Keratinocyte (primary cell): ENCODE data around the gene LY6G6D. TPM values are rescaled to one million over a fixed set of nuclear protein-coding genes. Genes with fewer than 3 reads are reported as not detected.
A peak's percentile ranks its signal among the peaks of the same experiment; 100 is the strongest.

ENCODE experiments used
- DNase-seq: peaks from one replicate; pipeline ENCODE4 v3.0.0-alpha.2; 2011; ENCODE audit warnings: low read depth, missing footprints, low spot score
- FAIRE-seq: peaks from 2 replicates; lab custom pipeline; 2011; peaks lifted over from hg19 to GRCh38; lab: Jason Lieb, UNC
- H2AFZ ChIP-seq: 2 replicates; pipeline ENCODE4 v1.6.0; 2012; ENCODE audit warnings: low read length, control low read depth, inconsistent platforms; ENCODE audit not compliant: control insufficient read depth
- H3K27ac ChIP-seq: 2 replicates; pipeline ENCODE4 v1.5.1; 2011; ENCODE audit warnings: low read length; ENCODE audit not compliant: control insufficient read depth, insufficient read depth
- H3K27me3 ChIP-seq: 3 replicates; pipeline ENCODE4 v1.6.0; 2011; ENCODE audit warnings: low read length; ENCODE audit not compliant: control insufficient read depth, insufficient read depth; ENCODE audit errors: extremely low read depth
- H3K36me3 ChIP-seq, 2 experiments: 2 replicates in 1 of 2; 3 replicates in 1 of 2; pipeline ENCODE4 v1.5.1; 2011; ENCODE audit warnings: low read length in 2 of 2, mild to moderate bottlenecking in 1 of 2; ENCODE audit not compliant: control insufficient read depth in 2 of 2, insufficient read depth in 2 of 2; ENCODE audit errors: extremely low read depth in 1 of 2
- H3K4me1 ChIP-seq: 3 replicates; pipeline ENCODE4 v1.5.1; 2011; ENCODE audit warnings: low read length; ENCODE audit not compliant: control insufficient read depth, insufficient read depth; ENCODE audit errors: extremely low read depth
- H3K4me2 ChIP-seq: 3 replicates; pipeline ENCODE4 v1.6.0; 2011; ENCODE audit warnings: low read depth, low read length; ENCODE audit not compliant: control insufficient read depth, insufficient read depth; ENCODE audit errors: extremely low read depth
- H3K4me3 ChIP-seq, 3 experiments: fragments of 200-600 bp in 1 of 3; sonication (generic) in 1 of 3; 2 replicates in 2 of 3; 3 replicates in 1 of 3; pipeline ENCODE4 v1.5.1; 2011 to 2016; ENCODE audit warnings: low read length in 3 of 3, mild to moderate bottlenecking in 3 of 3, control low read depth in 2 of 3, inconsistent platforms in 1 of 3, low read depth in 1 of 3, mixed read lengths in 1 of 3, mixed run types in 1 of 3, moderate library complexity in 1 of 3; ENCODE audit not compliant: control insufficient read depth in 2 of 3, insufficient read depth in 2 of 3; ENCODE audit errors: extremely low read depth in 1 of 3
- H3K79me2 ChIP-seq: 2 replicates; pipeline ENCODE4 v1.6.0; 2012; ENCODE audit warnings: low read length; ENCODE audit not compliant: control insufficient read depth, insufficient read depth
- H3K9ac ChIP-seq: 3 replicates; pipeline ENCODE4 v1.6.0; 2011; ENCODE audit warnings: low read length; ENCODE audit not compliant: control insufficient read depth, insufficient read depth; ENCODE audit errors: extremely low read depth
- H3K9me1 ChIP-seq: 3 replicates; pipeline ENCODE4 v1.6.0; 2011; ENCODE audit warnings: low read length; ENCODE audit not compliant: control insufficient read depth, insufficient read depth; ENCODE audit errors: extremely low read depth
- H3K9me3 ChIP-seq: 2 replicates; pipeline ENCODE4 v1.5.1; 2012; ENCODE audit warnings: low read depth, low read length; ENCODE audit not compliant: control insufficient read depth
- H4K20me1 ChIP-seq: 3 replicates; pipeline ENCODE4 v1.6.0; 2011; ENCODE audit warnings: low read length; ENCODE audit not compliant: control insufficient read depth, insufficient read depth; ENCODE audit errors: extremely low read depth
- CTCF ChIP-seq, 3 experiments: IDR thresholded peaks in 1 of 3; conservative IDR thresholded peaks in 1 of 3; optimal IDR thresholded peaks in 1 of 3; 2 replicates in 2 of 3; 3 replicates in 1 of 3; pipeline versions ENCODE3 to v1.5.1; 2011; ENCODE audit warnings: low read length in 3 of 3, mild to moderate bottlenecking in 3 of 3, moderate library complexity in 2 of 3, control low read depth in 1 of 3, inconsistent platforms in 1 of 3; ENCODE audit not compliant: insufficient read depth in 2 of 3; ENCODE audit errors: extremely low read depth in 1 of 3
- EZH2 ChIP-seq: IDR thresholded peaks from one replicate; pipeline ENCODE4 v1.6.1; 2012; ENCODE audit warnings: inconsistent platforms, mild to moderate bottlenecking, low read length, moderate library complexity
- dilution Hi-C: fragments of 300-500 bp; cut with MboI; formaldehyde crosslinking; loops from one replicate; pipeline ENCODE4 v1.7.0; 2020; ENCODE audit warnings: low sequenced_read_pairs; ENCODE audit not compliant: extremely low pct_ligation_motif_present
- polyA plus RNA-seq, 5 experiments: library from polyadenylated mRNA; depleted of rRNA in 3 of 5; stranded (reverse) in 3 of 5; stranded (forward) in 1 of 5; unstranded in 1 of 5; fragments of >200 nt; gene quantifications; 1 replicate in 1 of 5; 2 replicates in 3 of 5; 3 replicates in 1 of 5; pipeline versions ENCODE4 v1.2.1 to v1.2.3, GENCODE V29; 2011 to 2012; ENCODE audit warnings: missing spikeins in 2 of 5, low read depth in 1 of 5, low replicate concordance in 1 of 5

The LY6G6D gene
- polyA plus RNA-seq, 1 donor (not counting 4 experiments of a cell fraction or from before 2014, with no cell fraction given) = 0.33 TPM

- no peak for DNase-seq
Measured at GRCh38 chr6:31720196-31720770, 5.1 kb downstream of the LY6G6D start.

GRCh38 chr6:31721351-31722020 lies 6.3 kb downstream of the LY6G6D start, which contains the start of gene LY6G6C:
TSS of gene LY6G6C (minus strand) at chr6:31721746. CDS start at chr6:31721679, 67 bp downstream.
- H3K4me3 ChIP-seq = no peak within 1 kb of the TSS
- TF ChIP-seq EZH2 (no peak), CTCF (optimal IDR thresholded peaks at IDR 0.05 in 1 of 3, IDR thresholded peaks at IDR 0.05 in 1 of 3, conservative IDR thresholded peaks at IDR 0.05 in 1 of 3; ENCODE audit: extremely low read depth in 1 of 3, insufficient read depth in 2 of 3, low read length in 3 of 3) (no peak)
- no peaks in the 10 kb centered on the region for H3K27me3 ChIP-seq
- H3K79me2 ChIP-seq = no peaks in the 10 kb centered on the region
- DNase-seq (no peak), FAIRE-seq (no peak)
- H4K20me1 ChIP-seq = no peaks in the 10 kb centered on the region
- H3K9me1 ChIP-seq = peaks cover 5% of the 10 kb centered on the region
- peaks cover 0 to 4% of the 10 kb centered on the region in 2 experiments for H3K36me3 ChIP-seq
- H3K9me3 ChIP-seq = no peaks in the 10 kb centered on the region
- no peak within 1 kb of the TSS for H3K4me2 ChIP-seq
- H3K4me1 ChIP-seq = peaks cover 31% of the 10 kb centered on the region
- no peak within 1 kb of the TSS for H3K27ac ChIP-seq
- H3K9ac ChIP-seq = no peak within 1 kb of the TSS
- H2AFZ ChIP-seq = no peak within 1 kb of the TSS
- dilution Hi-C loops = no loop called here

More at GRCh38 chr6:31720196-31720770, 5.1 kb downstream of the LY6G6D start:
- H2AFZ ChIP-seq = peak overlapping the region; percentile 22
- TF ChIP-seq CTCF (optimal IDR thresholded peaks at IDR 0.05 in 1 of 3, IDR thresholded peaks at IDR 0.05 in 1 of 3, conservative IDR thresholded peaks at IDR 0.05 in 1 of 3; ENCODE audit: extremely low read depth in 1 of 3, insufficient read depth in 2 of 3, low read length in 3 of 3) (no peak), EZH2 (no peak)
- peaks cover 5% of the 10 kb centered on the region for H3K9me1 ChIP-seq
- H3K4me1 ChIP-seq = peaks cover 31% of the 10 kb centered on the region
- H3K79me2 ChIP-seq = no peaks in the 10 kb centered on the region
- H3K4me2 ChIP-seq = peak overlapping the region; percentile 6
- H3K27me3 ChIP-seq = no peaks in the 10 kb centered on the region
- no peak overlapping the region for H3K9ac ChIP-seq
- H3K36me3 ChIP-seq = peaks cover 0 to 4% of the 10 kb centered on the region in 2 experiments
- H4K20me1 ChIP-seq = no peaks in the 10 kb centered on the region
- no peak overlapping the region for H3K27ac ChIP-seq
- peak overlapping the region in 1 of 3 experiments; percentile 13 for H3K4me3 ChIP-seq
- FAIRE-seq = peak; percentile 23
- H3K9me3 ChIP-seq = no peaks in the 10 kb centered on the region
- dilution Hi-C loops = no loop called here
